Skeletal muscle satellite cell (primary cell): ENCODE measurements around the gene TEAD1.

Experiments
- H3K27me3 ChIP-seq: 2 replicates; pipeline ENCODE4 v1.7.0; 2013; ENCODE audit warnings: low read length; ENCODE audit not compliant: control insufficient read depth, insufficient read depth
- H3K36me3 ChIP-seq: 2 replicates; pipeline ENCODE4 v1.7.0; 2013; ENCODE audit warnings: mild to moderate bottlenecking, control low read depth, low read length; ENCODE audit not compliant: insufficient read depth
- H3K4me1 ChIP-seq: 2 replicates; pipeline ENCODE4 v1.7.0; 2013; ENCODE audit warnings: low read length; ENCODE audit not compliant: control insufficient read depth, insufficient read depth
- H3K4me2 ChIP-seq: 2 replicates; pipeline ENCODE4 v1.7.0; 2013; ENCODE audit warnings: mild to moderate bottlenecking, low read length
- H3K4me3 ChIP-seq: 2 replicates; pipeline ENCODE4 v1.7.0; 2013; ENCODE audit warnings: low read length
- H3K9ac ChIP-seq: 2 replicates; pipeline ENCODE4 v1.7.0; 2013; ENCODE audit warnings: mild to moderate bottlenecking, low read depth, low read length, moderate library complexity
- H3K9me3 ChIP-seq: replicated peaks from 2 replicates; pipeline ENCODE4 v1.7.0; 2013; ENCODE audit warnings: mild to moderate bottlenecking, control low read depth, low read length

The TEAD1 gene

DNA sequence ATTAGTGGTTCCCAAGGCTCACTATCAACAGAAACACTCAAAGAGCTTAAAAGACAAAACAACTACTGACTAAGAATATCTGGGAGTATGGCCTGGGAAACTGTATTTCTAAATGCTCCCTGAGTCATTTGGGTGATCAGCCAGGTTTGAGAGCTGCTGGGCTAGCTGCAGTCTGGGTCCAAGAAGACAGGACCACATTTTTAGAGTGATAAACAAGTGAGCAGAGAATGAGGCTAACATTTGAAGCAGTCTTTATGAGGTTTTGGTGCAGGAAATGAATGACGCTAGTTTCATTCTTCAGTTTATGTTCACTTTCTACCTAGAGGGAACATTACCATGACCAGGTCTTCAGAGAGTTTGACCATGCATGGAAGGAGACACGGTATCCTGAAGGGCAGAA, 97.7 kb downstream of the TEAD1 start:
- peak overlapping the region; percentile 0 for H3K4me2 ChIP-seq
- peaks cover 82% of the 10 kb centered on the region for H3K4me1 ChIP-seq
- no peaks in the 10 kb centered on the region for H3K27me3 ChIP-seq
- H3K4me3 ChIP-seq = no peak overlapping the region
- H3K9me3 ChIP-seq = no peaks in the 10 kb centered on the region
- H3K36me3 ChIP-seq = peaks cover 12% of the 10 kb centered on the region
- H3K9ac ChIP-seq = no peak overlapping the region

DNA sequence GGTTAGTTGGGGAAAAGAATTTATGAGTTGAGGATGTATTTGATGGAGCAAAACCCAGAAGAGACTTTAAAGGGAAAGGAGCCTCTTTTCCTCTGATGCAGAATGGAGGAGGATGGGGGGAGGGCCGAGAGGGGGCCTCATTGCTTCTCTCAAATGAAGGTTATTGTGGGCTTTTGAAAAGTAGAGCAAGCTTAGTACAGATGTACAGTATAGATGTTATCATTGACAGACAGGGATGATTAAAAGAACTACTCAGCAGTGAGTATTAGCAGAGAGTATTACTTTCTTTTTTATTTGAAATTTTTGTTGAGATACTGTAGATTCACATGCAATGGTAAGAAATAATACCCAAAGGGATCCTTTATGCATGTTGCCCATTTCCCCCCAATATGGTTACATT, 98.1 kb downstream of the TEAD1 start:
- Histone ChIP-seq H3K4me3 (no peak overlapping the region), H3K9ac (no peak overlapping the region), H3K9me3 (no peaks in the 10 kb centered on the region), H3K36me3 (peaks cover 8% of the 10 kb centered on the region), H3K4me1 (peaks cover 82% of the 10 kb centered on the region), H3K27me3 (no peaks in the 10 kb centered on the region), H3K4me2 (peak overlapping the region; percentile 0)

DNA sequence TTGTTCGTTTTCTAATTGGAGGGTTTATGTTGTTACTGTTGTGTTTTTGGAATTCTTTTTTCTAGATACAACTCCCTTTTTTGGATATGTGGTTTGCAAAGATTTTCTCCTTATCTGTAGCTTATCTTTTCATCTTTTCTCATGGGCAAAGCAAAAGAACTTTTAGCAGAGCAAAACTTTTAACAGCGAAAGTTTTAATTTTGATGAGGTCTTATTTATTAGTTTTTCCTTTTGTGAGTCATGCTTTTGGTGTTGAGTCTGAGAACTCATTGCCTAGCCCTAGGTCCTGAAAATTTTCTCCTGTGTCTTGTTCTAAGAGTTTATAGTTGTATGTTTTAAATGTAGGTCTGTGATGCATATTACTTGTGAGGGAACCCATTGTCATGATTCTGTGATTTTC, 99.4 kb downstream of the TEAD1 start:
- no peak overlapping the region for H3K9ac ChIP-seq
- peaks cover 82% of the 10 kb centered on the region for H3K4me1 ChIP-seq
- no peaks in the 10 kb centered on the region for H3K9me3 ChIP-seq
- H3K4me2 ChIP-seq = no peak overlapping the region
- H3K36me3 ChIP-seq = peaks cover 5% of the 10 kb centered on the region
- no peaks in the 10 kb centered on the region for H3K27me3 ChIP-seq
- H3K4me3 ChIP-seq = no peak overlapping the region

DNA sequence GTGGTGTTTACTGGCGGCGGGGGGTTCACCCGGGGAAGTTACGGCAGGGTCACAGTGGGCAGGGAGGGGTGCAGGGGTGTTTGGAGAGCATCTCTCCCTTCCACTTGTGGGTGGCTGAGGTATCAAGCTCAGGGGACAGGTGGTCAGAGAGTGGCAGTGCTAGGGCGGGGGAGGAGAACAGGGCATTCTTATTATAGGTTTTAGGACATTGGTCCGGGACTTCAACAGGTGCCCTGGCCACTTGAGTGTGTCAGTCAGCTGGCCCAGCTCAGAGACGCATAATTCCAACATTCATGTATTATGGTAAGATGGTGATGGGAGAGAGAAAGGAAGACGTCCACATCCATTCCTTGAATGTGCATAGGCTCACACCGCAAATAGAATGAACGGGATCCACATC, 101.7 kb downstream of the TEAD1 start:
- Histone ChIP-seq H3K36me3 (peaks cover 11% of the 10 kb centered on the region), H3K9ac (no peak overlapping the region), H3K27me3 (no peaks in the 10 kb centered on the region), H3K4me3 (no peak overlapping the region), H3K4me2 (no peak overlapping the region), H3K4me1 (peaks cover 67% of the 10 kb centered on the region), H3K9me3 (no peaks in the 10 kb centered on the region)

DNA sequence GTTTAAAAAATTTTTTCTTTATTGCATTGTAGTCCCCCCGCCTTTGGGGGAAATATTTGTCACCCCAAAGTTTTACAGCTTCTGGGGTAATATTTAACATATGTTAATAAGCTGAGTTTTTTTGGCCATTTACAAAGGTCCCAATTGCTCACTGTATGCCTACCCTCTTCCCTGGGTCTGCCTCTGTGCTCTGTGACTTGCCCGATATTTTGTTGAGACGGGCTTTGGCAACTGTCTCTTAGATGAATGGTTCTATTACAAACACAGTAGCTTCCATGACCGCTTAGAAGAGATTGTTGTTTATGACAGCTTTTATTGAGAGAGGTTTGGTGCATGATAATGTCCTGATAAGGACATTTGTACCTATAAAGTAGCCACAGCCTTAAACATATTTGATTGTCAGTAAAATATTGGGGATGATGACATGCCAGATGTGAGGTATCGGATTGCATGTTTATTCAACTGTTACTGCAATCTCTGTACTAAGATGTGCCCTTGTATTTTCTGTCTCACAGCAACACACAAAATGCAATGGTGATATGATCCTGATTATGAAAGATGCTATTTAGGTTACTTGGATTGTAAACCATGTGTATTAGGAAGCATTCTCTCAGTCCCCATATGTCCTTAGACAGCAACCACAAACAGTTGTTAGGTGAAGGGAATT, 103.1 kb downstream of the TEAD1 start:
- Histone ChIP-seq H3K27me3 (no peaks in the 10 kb centered on the region), H3K4me1 (peaks cover 53% of the 10 kb centered on the region), H3K36me3 (peaks cover 17% of the 10 kb centered on the region), H3K9ac (peak overlapping the region; percentile 45), H3K4me2 (peak overlapping the region; percentile 51), H3K9me3 (no peaks in the 10 kb centered on the region), H3K4me3 (no peak overlapping the region)

DNA sequence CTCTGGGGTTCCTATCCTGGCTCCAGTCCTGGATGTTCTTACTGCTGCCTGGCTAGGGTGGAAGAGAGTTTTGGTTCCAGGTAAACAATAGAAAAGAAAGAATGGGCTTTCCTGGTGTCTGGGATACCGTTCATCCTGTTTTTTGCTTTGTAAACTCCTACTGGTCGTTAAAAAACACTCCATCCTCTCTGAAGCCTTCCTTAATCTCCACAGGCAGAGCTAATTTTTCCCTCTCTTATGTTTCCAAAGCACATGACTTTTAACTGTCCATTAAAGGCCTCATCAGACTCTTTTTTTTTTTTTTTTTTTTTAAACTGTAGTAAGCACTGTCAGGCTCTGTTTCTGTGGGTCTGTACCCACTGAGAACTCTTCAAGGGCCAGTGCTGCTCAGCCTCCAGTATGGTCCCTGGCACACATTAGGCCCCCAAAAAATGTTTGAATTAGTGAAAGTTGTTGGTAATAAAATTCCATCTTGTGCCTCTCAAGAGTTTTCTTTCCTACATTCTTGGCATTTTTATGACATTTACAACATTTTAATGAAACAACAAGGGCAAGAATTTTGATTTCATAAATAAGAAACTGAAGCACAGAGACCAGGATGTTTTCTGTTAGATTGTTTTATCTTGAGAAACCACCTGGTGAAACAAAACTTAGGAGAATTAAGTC, 104.2 kb downstream of the TEAD1 start:
- Histone ChIP-seq H3K4me3 (no peak overlapping the region), H3K27me3 (no peaks in the 10 kb centered on the region), H3K9ac (peak overlapping the region; percentile 61), H3K4me1 (peaks cover 44% of the 10 kb centered on the region), H3K4me2 (peak overlapping the region; percentile 51), H3K36me3 (peaks cover 14% of the 10 kb centered on the region), H3K9me3 (no peaks in the 10 kb centered on the region)

DNA sequence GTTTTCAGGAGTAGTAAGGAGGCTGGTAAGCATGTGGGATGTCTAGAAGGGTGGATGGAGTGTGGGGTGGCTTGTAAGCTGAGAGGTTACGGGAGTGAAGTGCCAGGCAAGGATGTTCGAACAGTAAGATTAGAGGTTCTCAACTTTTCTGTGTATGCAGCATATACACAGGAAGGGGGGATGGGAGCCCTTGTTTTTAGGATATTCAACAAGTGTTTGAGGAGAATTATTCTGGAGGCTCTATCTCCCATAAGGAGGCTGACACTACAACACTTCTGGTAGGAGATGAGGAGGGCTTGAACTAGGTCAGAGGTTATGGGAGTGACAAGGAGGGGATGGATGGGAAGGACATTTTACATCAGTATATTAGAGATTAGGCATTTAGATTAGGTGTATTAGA, 109.5 kb downstream of the TEAD1 start:
- Histone ChIP-seq H3K4me3 (no peak overlapping the region), H3K27me3 (no peaks in the 10 kb centered on the region), H3K36me3 (peaks cover 24% of the 10 kb centered on the region), H3K4me1 (peaks cover 49% of the 10 kb centered on the region), H3K9ac (no peak overlapping the region), H3K9me3 (no peaks in the 10 kb centered on the region), H3K4me2 (no peak overlapping the region)

DNA sequence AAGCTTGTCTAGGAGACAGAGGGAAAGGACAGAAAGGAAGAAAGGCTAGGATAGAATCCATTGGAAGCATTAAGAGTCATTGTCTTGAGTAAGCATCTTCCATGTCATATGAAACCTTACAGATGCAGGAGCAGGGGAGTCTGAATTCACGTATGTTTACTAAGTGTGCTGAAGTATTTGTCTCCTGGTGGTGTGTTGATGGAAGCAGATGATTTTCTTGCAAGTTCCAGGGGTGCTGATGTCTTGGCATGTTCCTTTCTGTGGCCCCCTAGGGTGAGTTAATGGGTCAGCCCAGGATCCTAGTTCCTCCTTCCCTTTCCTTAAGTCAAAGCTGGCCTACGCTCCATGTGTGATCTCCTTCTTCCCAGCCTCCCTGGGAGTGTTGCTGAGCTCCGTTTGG, 110.2 kb downstream of the TEAD1 start:
- Histone ChIP-seq H3K36me3 (peaks cover 25% of the 10 kb centered on the region), H3K4me2 (no peak overlapping the region), H3K27me3 (no peaks in the 10 kb centered on the region), H3K9me3 (no peaks in the 10 kb centered on the region), H3K4me1 (peaks cover 50% of the 10 kb centered on the region), H3K9ac (no peak overlapping the region), H3K4me3 (no peak overlapping the region)

DNA sequence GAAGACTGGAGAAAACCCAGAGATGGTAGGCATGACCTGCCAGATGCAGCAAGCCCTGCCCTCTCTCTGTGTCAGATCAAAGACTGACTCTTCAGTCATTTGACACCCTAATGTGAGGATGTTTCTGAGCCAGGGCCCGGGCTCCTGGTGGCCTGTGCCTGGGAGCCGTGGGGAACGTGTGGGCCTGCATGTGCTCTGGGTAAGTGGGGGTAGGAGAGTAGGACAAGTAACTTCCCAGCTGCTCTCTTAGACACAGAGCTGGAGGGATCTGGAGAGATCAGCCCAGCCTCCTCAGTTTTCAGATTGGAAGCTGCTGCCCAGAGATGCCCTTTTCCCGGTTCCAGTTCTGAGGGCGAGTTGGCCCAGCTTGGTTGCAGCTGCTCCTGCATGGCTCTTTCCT, 110.8 kb downstream of the TEAD1 start:
- Histone ChIP-seq H3K4me3 (no peak overlapping the region), H3K4me2 (no peak overlapping the region), H3K9me3 (no peaks in the 10 kb centered on the region), H3K36me3 (peaks cover 27% of the 10 kb centered on the region), H3K27me3 (no peaks in the 10 kb centered on the region), H3K4me1 (peaks cover 50% of the 10 kb centered on the region), H3K9ac (no peak overlapping the region)

DNA sequence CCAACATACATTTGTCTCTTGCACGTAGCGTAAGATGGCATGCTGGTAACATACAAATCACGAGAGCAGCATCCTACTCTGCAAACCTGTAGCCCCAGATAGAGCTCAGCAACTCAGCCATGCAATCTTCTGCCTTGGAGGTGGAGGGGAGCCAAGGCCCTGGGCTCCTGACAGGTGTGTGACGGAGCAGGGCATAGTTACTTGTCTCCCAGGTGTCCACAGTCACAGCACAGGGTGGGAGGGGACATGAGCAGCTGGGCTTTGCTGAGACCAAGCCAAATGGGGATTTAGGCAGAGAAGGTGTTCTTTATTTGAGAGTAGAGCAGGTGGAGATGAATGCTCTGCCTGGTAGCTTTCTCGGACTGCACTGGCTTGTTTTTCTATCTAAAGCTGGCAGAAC, 111.7 kb downstream of the TEAD1 start:
- Histone ChIP-seq H3K4me2 (no peak overlapping the region), H3K9ac (no peak overlapping the region), H3K4me3 (no peak overlapping the region), H3K36me3 (peaks cover 27% of the 10 kb centered on the region), H3K27me3 (no peaks in the 10 kb centered on the region), H3K9me3 (no peaks in the 10 kb centered on the region), H3K4me1 (peaks cover 50% of the 10 kb centered on the region)

DNA sequence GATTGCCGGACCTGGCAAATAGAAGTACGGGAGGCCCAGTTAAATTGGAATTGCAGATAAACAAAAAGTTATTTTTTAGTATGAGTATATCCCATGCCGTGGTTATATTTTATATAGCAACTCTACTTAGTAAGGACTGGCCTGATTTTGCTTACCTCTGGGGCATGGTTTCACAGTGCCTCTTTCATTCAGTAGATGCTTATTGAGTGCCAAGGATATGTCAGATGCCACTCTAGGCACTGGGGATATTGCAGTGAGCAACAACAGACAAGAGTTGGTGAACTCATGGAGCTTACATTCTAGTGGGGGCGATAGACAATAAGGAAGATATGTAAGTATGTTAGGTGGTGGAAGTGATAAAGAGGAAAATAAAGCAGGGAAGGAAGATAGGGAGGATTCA, 112.2 kb downstream of the TEAD1 start:
- Histone ChIP-seq H3K4me3 (no peak overlapping the region), H3K4me1 (peaks cover 50% of the 10 kb centered on the region), H3K9me3 (no peaks in the 10 kb centered on the region), H3K27me3 (no peaks in the 10 kb centered on the region), H3K9ac (no peak overlapping the region), H3K4me2 (no peak overlapping the region), H3K36me3 (peaks cover 21% of the 10 kb centered on the region)

DNA sequence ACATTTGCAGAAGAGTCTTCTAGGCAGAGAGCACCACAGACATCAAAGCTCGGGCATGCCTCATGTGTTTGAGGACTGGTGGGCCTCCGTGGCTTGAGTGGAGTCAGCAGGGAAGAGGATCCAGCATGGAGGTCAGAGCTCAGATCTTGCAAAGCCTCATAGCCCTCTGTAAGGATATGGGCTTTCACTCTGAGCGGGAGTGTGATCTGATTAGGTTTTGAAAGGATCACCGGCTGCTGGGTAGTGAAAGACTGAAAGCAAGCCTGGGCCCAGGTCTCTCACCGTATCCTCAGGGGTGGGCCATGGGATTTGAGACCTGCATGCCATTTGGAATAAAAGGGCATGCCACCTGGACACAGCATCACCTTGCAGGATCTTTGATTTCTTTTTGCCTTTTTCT, 112.7 kb downstream of the TEAD1 start:
- H3K4me3 ChIP-seq = no peak overlapping the region
- H3K36me3 ChIP-seq = peaks cover 20% of the 10 kb centered on the region
- peaks cover 54% of the 10 kb centered on the region for H3K4me1 ChIP-seq
- H3K4me2 ChIP-seq = no peak overlapping the region
- no peaks in the 10 kb centered on the region for H3K27me3 ChIP-seq
- H3K9ac ChIP-seq = no peak overlapping the region
- no peaks in the 10 kb centered on the region for H3K9me3 ChIP-seq
